HL-60 (cell line): ENCODE results near the gene GRM8.

Source experiments
- GABPA ChIP-seq: IDR thresholded peaks from 2 replicates; pipeline ENCODE4 v1.6.1; 2012; ENCODE audit warnings: low read depth
- POLR2AphosphoS5 ChIP-seq: IDR thresholded peaks from 2 replicates; pipeline ENCODE4 v1.6.1; 2012; ENCODE audit warnings: low read depth

GRCh38 chr7:127152423-127152822, 100.3 kb downstream of the GRM8 start:
- TF ChIP-seq POLR2AphosphoS5 (no peak), GABPA (no peak)
